Endothelial cell of umbilical vein (primary cell): Measurements from ENCODE around the gene STXBP5. TPM values are rescaled to one million over a fixed set of nuclear protein-coding genes. Genes with fewer than 3 reads are reported as not detected.

Experiments used
- BruUV-seq: library from RNA; stranded (reverse); fragments of 400-500 nt; replicated peaks from 2 replicates; lab custom pipeline; 2021; lab: Mats Ljungman, UMichigan
- CTCF ChIA-PET: fragments of 300-600, 350-600 bp; sonication (Branson Sonifier 250); formaldehyde crosslinking; loops from one replicate; lab custom pipeline; 2021; ENCODE audit warnings: antibody characterized with exemption, inconsistent platforms; lab: Charles Lee
- POLR2A ChIA-PET: fragments of 300-600, 350-600 bp; sonication (Branson Sonifier 250); formaldehyde crosslinking; loops from one replicate; lab custom pipeline; 2021; ENCODE audit warnings: antibody characterized with exemption, inconsistent platforms; lab: Charles Lee
- DNase-seq: peaks from one replicate; pipeline ENCODE4 v3.0.0-alpha.2; 2011; ENCODE audit warnings: low read depth, low spot score
- FAIRE-seq: peaks from 2 replicates; lab custom pipeline; 2011; peaks lifted over from hg19 to GRCh38; lab: Jason Lieb, UNC
- H2AFZ ChIP-seq: 2 replicates; pipeline ENCODE4 v1.6.0; 2012; ENCODE audit warnings: low read depth, low read length, control low read depth, inconsistent platforms
- H3K27ac ChIP-seq: 2 replicates; pipeline ENCODE4 v1.5.1; 2011; ENCODE audit warnings: low read depth, mild to moderate bottlenecking, control low read depth, low read length, moderate library complexity; ENCODE audit not compliant: insufficient read depth
- H3K27me3 ChIP-seq, 2 experiments: 2 replicates each; pipeline versions ENCODE4 v1.6.0 to v1.6.1; 2011; ENCODE audit warnings: low read length in 2 of 2, mixed read lengths in 1 of 2; ENCODE audit not compliant: control insufficient read depth in 2 of 2, insufficient read depth in 2 of 2
- H3K36me3 ChIP-seq, 2 experiments: 2 replicates in 1 of 2; 3 replicates in 1 of 2; pipeline ENCODE4 v1.5.1; 2011; ENCODE audit warnings: low read length in 2 of 2, mild to moderate bottlenecking in 1 of 2, moderate library complexity in 1 of 2; ENCODE audit not compliant: control insufficient read depth in 2 of 2, insufficient read depth in 2 of 2; ENCODE audit errors: extremely low read depth in 1 of 2
- H3K4me1 ChIP-seq: 3 replicates; pipeline ENCODE4 v1.5.1; 2011; ENCODE audit warnings: mild to moderate bottlenecking, low read length; ENCODE audit not compliant: control insufficient read depth, insufficient read depth; ENCODE audit errors: extremely low read depth
- H3K4me2 ChIP-seq: 2 replicates; pipeline ENCODE4 v1.6.1; 2011; ENCODE audit warnings: low read length, control low read depth, mixed read lengths; ENCODE audit not compliant: insufficient read depth
- H3K4me3 ChIP-seq, 3 experiments: fragments of 200-600 bp in 1 of 3; sonication (generic), shearing (Covaris generic) in 1 of 3; replicated peaks in 1 of 3; 2 replicates each; pipeline ENCODE4 v1.5.1; 2011 to 2016; ENCODE audit warnings: control low read depth in 3 of 3, low read length in 3 of 3, mild to moderate bottlenecking in 2 of 3, inconsistent platforms in 1 of 3, low read depth in 1 of 3, moderate library complexity in 1 of 3; ENCODE audit not compliant: insufficient read depth in 1 of 3
- H3K79me2 ChIP-seq: 2 replicates; pipeline ENCODE4 v1.6.0; 2012; ENCODE audit warnings: low read length, inconsistent platforms; ENCODE audit not compliant: control insufficient read depth, insufficient read depth
- H3K9ac ChIP-seq: replicated peaks from 2 replicates; pipeline ENCODE3; 2011; ENCODE audit warnings: low read length, control low read depth; ENCODE audit not compliant: insufficient read depth; ENCODE audit errors: extremely low read depth
- H3K9me1 ChIP-seq: replicated peaks from 3 replicates; pipeline ENCODE4 v1.6.0; 2011; ENCODE audit warnings: mild to moderate bottlenecking, low read length; ENCODE audit not compliant: control insufficient read depth, insufficient read depth; ENCODE audit errors: extremely low read depth
- H3K9me3 ChIP-seq: replicated peaks from 2 replicates; pipeline ENCODE4 v1.5.1; 2012; ENCODE audit warnings: low read length, inconsistent platforms; ENCODE audit not compliant: control insufficient read depth, insufficient read depth
- H4K20me1 ChIP-seq: replicated peaks from 2 replicates; pipeline ENCODE3; 2011; ENCODE audit warnings: mild to moderate bottlenecking, low read length; ENCODE audit not compliant: control insufficient read depth, insufficient read depth; ENCODE audit errors: extremely low read depth
- CTCF ChIP-seq, 2 donors: IDR thresholded peaks; 1 replicate in 1 of 2; 2 replicates in 1 of 2; pipeline ENCODE4 v1.5.1; 2011; ENCODE audit warnings: low read length in 2 of 2, mild to moderate bottlenecking in 2 of 2, moderate library complexity in 2 of 2, control low read depth in 1 of 2, inconsistent platforms in 1 of 2, low read depth in 1 of 2; ENCODE audit not compliant: insufficient read depth in 1 of 2; ENCODE audit errors: extremely low read depth in 1 of 2
- EZH2 ChIP-seq: IDR thresholded peaks from 2 replicates; pipeline ENCODE4 v1.6.1; 2012; ENCODE audit warnings: borderline replicate concordance, low read depth, mild to moderate bottlenecking, moderate library complexity, low read length, inconsistent platforms; ENCODE audit not compliant: severe bottlenecking
- FOS ChIP-seq: IDR thresholded peaks from 2 replicates; pipeline ENCODE4 v1.6.1; 2011; ENCODE audit warnings: mild to moderate bottlenecking, low read length, moderate library complexity, borderline replicate concordance; ENCODE audit not compliant: insufficient read depth
- GATA2 ChIP-seq: IDR thresholded peaks from 2 replicates; pipeline ENCODE4 v1.7.0; 2011; ENCODE audit warnings: low read depth, mild to moderate bottlenecking, moderate library complexity, mixed read lengths, low read length; ENCODE audit not compliant: insufficient read length, insufficient read depth
- JUN ChIP-seq: IDR thresholded peaks from 2 replicates; pipeline ENCODE4 v1.6.1; 2011; ENCODE audit warnings: borderline replicate concordance, low read depth; ENCODE audit not compliant: insufficient read length, insufficient read depth
- MAX ChIP-seq: IDR thresholded peaks from 2 replicates; pipeline ENCODE4 v1.6.1; 2011; ENCODE audit not compliant: insufficient read depth, insufficient read length
- MYC ChIP-seq: IDR thresholded peaks from one replicate; pipeline ENCODE4 v1.6.1; 2011; ENCODE audit warnings: mild to moderate bottlenecking, low read depth, low read length
- POLR2A ChIP-seq: IDR thresholded peaks from 2 replicates; pipeline ENCODE4 v1.6.1; 2012; ENCODE audit warnings: low read depth, mild to moderate bottlenecking, control low read depth, low read length
- POLR2AphosphoS5 ChIP-seq: IDR thresholded peaks from 2 replicates; pipeline ENCODE4 v1.6.1; 2012; ENCODE audit warnings: low read depth, mild to moderate bottlenecking, control low read depth, low read length, moderate library complexity; ENCODE audit not compliant: insufficient read depth
- dilution Hi-C: fragments of 300-500 bp; cut with MboI; formaldehyde crosslinking; loops from one replicate; pipeline ENCODE4 v1.15.0; 2019; ENCODE audit warnings: low sequenced_read_pairs; ENCODE audit not compliant: extremely low pct_ligation_motif_present
- intact Hi-C: fragments of 100-400 bp; cut with micrococcal nuclease; formaldehyde crosslinking; loops from one replicate; pipeline ENCODE4 v1.10.0; 2022
- polyA plus RNA-seq, 4 experiments: library from polyadenylated mRNA; depleted of rRNA in 3 of 4; stranded (reverse) in 3 of 4; unstranded in 1 of 4; fragments of >200 nt; gene quantifications; 2 replicates each; pipeline versions ENCODE4 v1.2.1 to v1.2.3, GENCODE V29; 2011 to 2012; ENCODE audit warnings: missing spikeins in 1 of 4
- total RNA-seq: library from RNA; stranded (reverse); gene quantifications from 2 replicates; pipeline ENCODE4 v1.2.3, GENCODE V29; 2021

Gene STXBP5
- total and polyA plus RNA-seq, 2 donors (not counting 3 experiments of a cell fraction or from before 2014, with no cell fraction given) = 7.1 to 21.8 TPM

- intact Hi-C loops (no loop called here), dilution Hi-C loops (no loop called here)
- Histone ChIP-seq H3K27ac (no peak overlapping the region), H4K20me1 (no peaks in the 10 kb centered on the region), H2AFZ (no peak overlapping the region), H3K9ac (no peak overlapping the region), H3K9me3 (no peaks in the 10 kb centered on the region), H3K9me1 (no peaks in the 10 kb centered on the region), H3K4me2 (no peak overlapping the region), H3K79me2 (no peaks in the 10 kb centered on the region), H3K4me3 (no peak overlapping the region), H3K36me3 (no peaks in the 10 kb centered on the region), H3K27me3 (no peaks in the 10 kb centered on the region), H3K4me1 (no peaks in the 10 kb centered on the region)
- no peak for TF ChIP-seq MYC
- TF ChIP-seq JUN = no peak
- TF ChIP-seq FOS = no peak
- no peak for TF ChIP-seq EZH2
- TF ChIP-seq POLR2A = no peak
- no peak for TF ChIP-seq GATA2
- TF ChIP-seq CTCF (IDR thresholded peaks at IDR 0.05; ENCODE audit: extremely low read depth in 1 of 2, insufficient read depth in 1 of 2, low read depth in 1 of 2, low read length in 2 of 2) = no peak
- TF ChIP-seq POLR2AphosphoS5 = no peak
- no peak for TF ChIP-seq MAX
- CTCF ChIA-PET = no interaction called here
- POLR2A ChIA-PET = no interaction called here
- no TSS peak for BruUV-seq
- DNase-seq = no peak
- FAIRE-seq = no peak
Measured at GRCh38 chr6:147347882-147348575, 143.8 kb downstream of the STXBP5 start.
